ENCODE measurements around the gene ZNF436.
A peak's percentile ranks its signal among the peaks of the same experiment; 100 is the strongest.

The ZNF436 gene

GRCh38 chr1:23384312-23385058, 14.8 kb upstream of the ZNF436 start:
- no peak for TF ChIP-seq ISL1 (CRISPR knock-in tag; IDR thresholded peaks at IDR 0.05)
- TF ChIP-seq ARNTL (CRISPR knock-in tag; IDR thresholded peaks at IDR 0.05; ENCODE audit: borderline replicate concordance, low read depth), result no peak
- no peak for TF ChIP-seq CSDC2 (CRISPR knock-in tag; IDR thresholded peaks at IDR 0.05)
- TF ChIP-seq, protein P1, sequence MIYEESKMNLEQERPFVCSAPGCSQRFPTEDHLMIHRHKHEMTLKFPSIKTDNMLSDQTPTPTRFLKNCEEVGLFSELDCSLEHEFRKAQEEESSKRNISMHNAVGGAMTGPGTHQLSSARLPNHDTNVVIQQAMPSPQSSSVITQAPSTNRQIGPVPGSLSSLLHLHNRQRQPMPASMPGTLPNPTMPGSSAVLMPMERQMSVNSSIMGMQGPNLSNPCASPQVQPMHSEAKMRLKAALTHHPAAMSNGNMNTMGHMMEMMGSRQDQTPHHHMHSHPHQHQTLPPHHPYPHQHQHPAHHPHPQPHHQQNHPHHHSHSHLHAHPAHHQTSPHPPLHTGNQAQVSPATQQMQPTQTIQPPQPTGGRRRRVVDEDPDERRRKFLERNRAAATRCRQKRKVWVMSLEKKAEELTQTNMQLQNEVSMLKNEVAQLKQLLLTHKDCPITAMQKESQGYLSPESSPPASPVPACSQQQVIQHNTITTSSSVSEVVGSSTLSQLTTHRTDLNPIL (CRISPR knock-in tag; IDR thresholded peaks at IDR 0.05; ENCODE audit: low read depth), result no peak
- TF ChIP-seq POU6F1 (CRISPR knock-in tag; IDR thresholded peaks at IDR 0.05; ENCODE audit: borderline replicate concordance, low read depth), result no peak
- TF ChIP-seq CSRNP3 (CRISPR knock-in tag; IDR thresholded peaks at IDR 0.05), result no peak
- TF ChIP-seq ZC3H10 (CRISPR knock-in tag; IDR thresholded peaks at IDR 0.05), result no peak
- TF ChIP-seq, protein P2, sequence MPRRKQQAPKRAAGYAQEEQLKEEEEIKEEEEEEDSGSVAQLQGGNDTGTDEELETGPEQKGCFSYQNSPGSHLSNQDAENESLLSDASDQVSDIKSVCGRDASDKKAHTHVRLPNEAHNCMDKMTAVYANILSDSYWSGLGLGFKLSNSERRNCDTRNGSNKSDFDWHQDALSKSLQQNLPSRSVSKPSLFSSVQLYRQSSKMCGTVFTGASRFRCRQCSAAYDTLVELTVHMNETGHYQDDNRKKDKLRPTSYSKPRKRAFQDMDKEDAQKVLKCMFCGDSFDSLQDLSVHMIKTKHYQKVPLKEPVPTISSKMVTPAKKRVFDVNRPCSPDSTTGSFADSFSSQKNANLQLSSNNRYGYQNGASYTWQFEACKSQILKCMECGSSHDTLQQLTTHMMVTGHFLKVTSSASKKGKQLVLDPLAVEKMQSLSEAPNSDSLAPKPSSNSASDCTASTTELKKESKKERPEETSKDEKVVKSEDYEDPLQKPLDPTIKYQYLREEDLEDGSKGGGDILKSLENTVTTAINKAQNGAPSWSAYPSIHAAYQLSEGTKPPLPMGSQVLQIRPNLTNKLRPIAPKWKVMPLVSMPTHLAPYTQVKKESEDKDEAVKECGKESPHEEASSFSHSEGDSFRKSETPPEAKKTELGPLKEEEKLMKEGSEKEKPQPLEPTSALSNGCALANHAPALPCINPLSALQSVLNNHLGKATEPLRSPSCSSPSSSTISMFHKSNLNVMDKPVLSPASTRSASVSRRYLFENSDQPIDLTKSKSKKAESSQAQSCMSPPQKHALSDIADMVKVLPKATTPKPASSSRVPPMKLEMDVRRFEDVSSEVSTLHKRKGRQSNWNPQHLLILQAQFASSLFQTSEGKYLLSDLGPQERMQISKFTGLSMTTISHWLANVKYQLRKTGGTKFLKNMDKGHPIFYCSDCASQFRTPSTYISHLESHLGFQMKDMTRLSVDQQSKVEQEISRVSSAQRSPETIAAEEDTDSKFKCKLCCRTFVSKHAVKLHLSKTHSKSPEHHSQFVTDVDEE (CRISPR knock-in tag; IDR thresholded peaks at IDR 0.05), result no peak
- TF ChIP-seq ZNF8 (CRISPR knock-in tag; IDR thresholded peaks at IDR 0.05), result no peak
- TF ChIP-seq ZNF70 (CRISPR knock-in tag; IDR thresholded peaks at IDR 0.05), result no peak
- TF ChIP-seq GLIS3 (CRISPR knock-in tag; IDR thresholded peaks at IDR 0.05), result no peak
- no peak for TF ChIP-seq RARB (CRISPR knock-in tag; IDR thresholded peaks at IDR 0.05)
- TF ChIP-seq ZNF565 (CRISPR knock-in tag; conservative IDR thresholded peaks at IDR 0.05; ENCODE audit: low read depth), result no peak
- TF ChIP-seq TOX (CRISPR knock-in tag; IDR thresholded peaks at IDR 0.05; ENCODE audit: borderline replicate concordance), result no peak
- no peak for TF ChIP-seq OSR1 (CRISPR knock-in tag; IDR thresholded peaks at IDR 0.05)
- no peak for TF ChIP-seq ESRRG (CRISPR knock-in tag; IDR thresholded peaks at IDR 0.05)
- no peak for TF ChIP-seq TCF4 (CRISPR knock-in tag; IDR thresholded peaks at IDR 0.05; ENCODE audit: borderline replicate concordance)
- ATAC-seq, result peak; percentile 74

GRCh38 chr1:23383577-23384311, 14.1 kb upstream of the ZNF436 start:
- ATAC-seq, result peak; percentile 27; the same call in 1 of the 3 replicates
- TF ChIP-seq SNAI2 (CRISPR knock-in tag; IDR thresholded peaks at IDR 0.05), result no peak
- TF ChIP-seq PPARA (CRISPR knock-in tag; IDR thresholded peaks at IDR 0.05; ENCODE audit: borderline replicate concordance), result no peak
- TF ChIP-seq, protein P1 (CRISPR knock-in tag; IDR thresholded peaks at IDR 0.05; ENCODE audit: low read depth), result no peak
- TF ChIP-seq CSDC2 (CRISPR knock-in tag; IDR thresholded peaks at IDR 0.05), result no peak
- TF ChIP-seq, protein P3, sequence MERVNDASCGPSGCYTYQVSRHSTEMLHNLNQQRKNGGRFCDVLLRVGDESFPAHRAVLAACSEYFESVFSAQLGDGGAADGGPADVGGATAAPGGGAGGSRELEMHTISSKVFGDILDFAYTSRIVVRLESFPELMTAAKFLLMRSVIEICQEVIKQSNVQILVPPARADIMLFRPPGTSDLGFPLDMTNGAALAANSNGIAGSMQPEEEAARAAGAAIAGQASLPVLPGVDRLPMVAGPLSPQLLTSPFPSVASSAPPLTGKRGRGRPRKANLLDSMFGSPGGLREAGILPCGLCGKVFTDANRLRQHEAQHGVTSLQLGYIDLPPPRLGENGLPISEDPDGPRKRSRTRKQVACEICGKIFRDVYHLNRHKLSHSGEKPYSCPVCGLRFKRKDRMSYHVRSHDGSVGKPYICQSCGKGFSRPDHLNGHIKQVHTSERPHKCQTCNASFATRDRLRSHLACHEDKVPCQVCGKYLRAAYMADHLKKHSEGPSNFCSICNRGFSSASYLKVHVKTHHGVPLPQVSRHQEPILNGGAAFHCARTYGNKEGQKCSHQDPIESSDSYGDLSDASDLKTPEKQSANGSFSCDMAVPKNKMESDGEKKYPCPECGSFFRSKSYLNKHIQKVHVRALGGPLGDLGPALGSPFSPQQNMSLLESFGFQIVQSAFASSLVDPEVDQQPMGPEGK (CRISPR knock-in tag; IDR thresholded peaks at IDR 0.05; ENCODE audit: borderline replicate concordance), result no peak
- TF ChIP-seq, protein P2 (CRISPR knock-in tag; IDR thresholded peaks at IDR 0.05), result no peak
- TF ChIP-seq ARNTL (CRISPR knock-in tag; IDR thresholded peaks at IDR 0.05; ENCODE audit: borderline replicate concordance, low read depth), result no peak
- TF ChIP-seq ZFP3 (CRISPR knock-in tag; IDR thresholded peaks at IDR 0.05), result no peak
- no peak for TF ChIP-seq CSRNP3 (CRISPR knock-in tag; IDR thresholded peaks at IDR 0.05)
- no peak for TF ChIP-seq ESRRG (CRISPR knock-in tag; IDR thresholded peaks at IDR 0.05)
- TF ChIP-seq GLIS3 (CRISPR knock-in tag; IDR thresholded peaks at IDR 0.05), result no peak

Data from SK-N-SH treated with all-trans-retinoic acid at 6 μM for 48 hours (cell line).